Loucy (cell line): ENCODE data around the gene UBR4.

Experiments
- H2AFZ ChIP-seq: fragments of 200-600 bp; sonication (generic); 2 replicates; pipeline ENCODE4 v1.6.0; 2016; ENCODE audit warnings: antibody characterized with exemption, mild to moderate bottlenecking, low read length, moderate library complexity
- H3F3A ChIP-seq: fragments of 200-600 bp; 2 replicates; pipeline ENCODE4 v1.6.0; 2016; ENCODE audit warnings: antibody characterized with exemption, low read depth, mild to moderate bottlenecking
- H3K27me3 ChIP-seq: fragments of 200-600 bp; sonication (generic); 2 replicates; pipeline ENCODE4 v1.6.1; 2014; ENCODE audit warnings: low read length, mild to moderate bottlenecking; ENCODE audit not compliant: insufficient read depth, poor library complexity, severe bottlenecking
- H3K36me3 ChIP-seq: fragments of 200-600 bp; sonication (generic); 2 replicates; pipeline ENCODE4 v1.6.1; 2016; ENCODE audit warnings: low read length; ENCODE audit not compliant: insufficient read depth
- H3K4me1 ChIP-seq: fragments of 200-600 bp; sonication (generic); 2 replicates; pipeline ENCODE4 v1.5.1; 2014; ENCODE audit warnings: low read length, mild to moderate bottlenecking; ENCODE audit not compliant: insufficient read depth, poor library complexity, severe bottlenecking
- H3K4me2 ChIP-seq: fragments of 200-600 bp; sonication (generic); 2 replicates; pipeline ENCODE4 v1.6.0; 2014; ENCODE audit warnings: antibody characterized with exemption, low read length, low read depth, mild to moderate bottlenecking; ENCODE audit not compliant: poor library complexity, severe bottlenecking
- H3K4me3 ChIP-seq: fragments of 200-600 bp; sonication (generic); 2 replicates; pipeline ENCODE4 v1.5.1; 2014; ENCODE audit warnings: low read length, mild to moderate bottlenecking, mixed read lengths; ENCODE audit not compliant: poor library complexity, severe bottlenecking
- H3K79me2 ChIP-seq: fragments of 200-600 bp; sonication (generic); 2 replicates; pipeline ENCODE4 v1.6.1; 2014; ENCODE audit warnings: low read length; ENCODE audit not compliant: insufficient read depth
- H3K9ac ChIP-seq: fragments of 200-600 bp; sonication (generic); 2 replicates; pipeline ENCODE4 v1.6.0; 2014; ENCODE audit warnings: mild to moderate bottlenecking, low read depth, low read length, moderate library complexity; ENCODE audit not compliant: poor library complexity, severe bottlenecking
- H3K9me2 ChIP-seq: fragments of 200-600 bp; sonication (generic); replicated peaks from 2 replicates; pipeline ENCODE4 v1.6.1; 2016; ENCODE audit warnings: low read depth, low read length, mixed read lengths
- H3K9me3 ChIP-seq: fragments of 200-600 bp; sonication (generic); 2 replicates; pipeline ENCODE4 v1.6.1; 2014; ENCODE audit warnings: mild to moderate bottlenecking, antibody characterized with exemption, low read length, low read depth; ENCODE audit not compliant: insufficient read depth
- H4K20me1 ChIP-seq: fragments of 200-600 bp; sonication (generic); 2 replicates; pipeline ENCODE4 v1.6.0; 2014; ENCODE audit warnings: antibody characterized with exemption, low read length, mild to moderate bottlenecking; ENCODE audit not compliant: insufficient read depth, poor library complexity, severe bottlenecking
- CTCF ChIP-seq: fragments of 200-600 bp; sonication (generic); conservative IDR thresholded peaks from 2 replicates; pipeline ENCODE4 v1.5.1; 2014; ENCODE audit warnings: mild to moderate bottlenecking, antibody characterized with exemption, low read length
- EZH2phosphoT487 ChIP-seq: fragments of 200-600 bp; IDR thresholded peaks from 2 replicates; pipeline ENCODE4 v1.6.1; 2018; ENCODE audit warnings: antibody characterized with exemption, mild to moderate bottlenecking, moderate library complexity, borderline replicate concordance

UBR4 gene

GRCh38 chr1:19076841-19077616 lies 133.0 kb downstream of the UBR4 start:
- peaks cover 88% of the 10 kb centered on the region; the same call in 1 of the 2 replicates for H3K36me3 ChIP-seq
- TF ChIP-seq CTCF, result no peak
- no peak for TF ChIP-seq EZH2phosphoT487

GRCh38 chr1:19074902-19075721 lies 135.0 kb downstream of the UBR4 start:
- no peaks in the 10 kb centered on the region for H3K79me2 ChIP-seq
- no peak overlapping the region for H2AFZ ChIP-seq
- H3K36me3 ChIP-seq, result peaks cover 69% of the 10 kb centered on the region; the same call in 1 of the 2 replicates
- H4K20me1 ChIP-seq, result no peaks in the 10 kb centered on the region
- TF ChIP-seq CTCF (no peak), EZH2phosphoT487 (no peak)
- H3K4me2 ChIP-seq, result peak overlapping the region; percentile 37
- no peak overlapping the region for H3K9ac ChIP-seq
- no peaks in the 10 kb centered on the region for H3F3A ChIP-seq
- no peaks in the 10 kb centered on the region for H3K27me3 ChIP-seq
- H3K4me3 ChIP-seq, result no peak overlapping the region
- H3K4me1 ChIP-seq, result peaks cover 21% of the 10 kb centered on the region
- no peaks in the 10 kb centered on the region for H3K9me3 ChIP-seq
- H3K9me2 ChIP-seq, result no peaks in the 10 kb centered on the region

More at GRCh38 chr1:19076841-19077616, 133.0 kb downstream of the UBR4 start:
- H3F3A ChIP-seq, result no peaks in the 10 kb centered on the region
- H4K20me1 ChIP-seq, result no peaks in the 10 kb centered on the region
- peaks cover 21% of the 10 kb centered on the region for H3K4me1 ChIP-seq
- H2AFZ ChIP-seq, result no peak overlapping the region
- H3K27me3 ChIP-seq, result no peaks in the 10 kb centered on the region
- H3K9me3 ChIP-seq, result no peaks in the 10 kb centered on the region
- H3K9me2 ChIP-seq, result no peaks in the 10 kb centered on the region
- no peaks in the 10 kb centered on the region for H3K79me2 ChIP-seq
- H3K9ac ChIP-seq, result no peak overlapping the region
- H3K4me3 ChIP-seq, result no peak overlapping the region
- H3K4me2 ChIP-seq, result no peak overlapping the region

GRCh38 chr1:19074361-19074901 lies 135.6 kb downstream of the UBR4 start:
- no peak overlapping the region for H3K9ac ChIP-seq
- no peaks in the 10 kb centered on the region for H3K79me2 ChIP-seq
- H3K9me3 ChIP-seq, result no peaks in the 10 kb centered on the region
- H2AFZ ChIP-seq, result no peak overlapping the region
- peaks cover 62% of the 10 kb centered on the region; the same call in 1 of the 2 replicates for H3K36me3 ChIP-seq
- no peaks in the 10 kb centered on the region for H4K20me1 ChIP-seq
- H3K4me2 ChIP-seq, result peak overlapping the region; percentile 38
- H3F3A ChIP-seq, result no peaks in the 10 kb centered on the region
- H3K4me1 ChIP-seq, result peaks cover 21% of the 10 kb centered on the region
- H3K4me3 ChIP-seq, result no peak overlapping the region
- no peak for TF ChIP-seq CTCF
- TF ChIP-seq EZH2phosphoT487, result no peak
- H3K9me2 ChIP-seq, result no peaks in the 10 kb centered on the region
- no peaks in the 10 kb centered on the region for H3K27me3 ChIP-seq
